HCT116 (cell line): ENCODE results near the gene INPP5E. TPM values are rescaled to one million over a fixed set of nuclear protein-coding genes. Genes with fewer than 3 reads are reported as not detected.

Experiments
- ATAC-seq: fragments of 200-7000 bp; cut with Tn5 transposase; 2 replicates; pipeline ENCODE4 v1.9.1; 2020; ENCODE audit warnings: mild to moderate bottlenecking, moderate library complexity
- BruUV-seq: library from RNA; stranded (reverse); fragments of 400-500 nt; replicated peaks from 2 replicates; lab custom pipeline; 2021; lab: Mats Ljungman, UMichigan
- CTCF ChIA-PET: fragments of 300-600 bp; sonication (Branson Sonifier 250); formaldehyde crosslinking; loops from one replicate; lab custom pipeline; 2021; ENCODE audit warnings: antibody characterized with exemption; lab: Charles Lee
- POLR2A ChIA-PET: fragments of 300-600, 350-600 bp; sonication (Branson Sonifier 250); formaldehyde crosslinking; loops from one replicate; lab custom pipeline; 2021; ENCODE audit warnings: antibody characterized with exemption; lab: Charles Lee
- RAD21 ChIA-PET, 2 experiments: fragments of 300-600 bp; sonication (Branson Sonifier 250); formaldehyde crosslinking; loops; one replicate each; lab custom pipeline; 2023; ENCODE audit warnings: low total read pairs in 2 of 2; ENCODE audit not compliant: uncharacterized antibody in 2 of 2, unreplicated experiment in 2 of 2, low non-redundant PET in 1 of 2; lab: Charles Lee
- DNase-seq: peaks from one replicate; pipeline ENCODE4 v3.0.0-alpha.2; 2010; ENCODE audit warnings: low read depth, low spot score
- H2AFZ ChIP-seq: fragments of 200-600 bp; shearing (Covaris generic), sonication (generic); 2 replicates; pipeline ENCODE4 v1.6.1; 2017; ENCODE audit warnings: low read depth, mixed run types, mixed read lengths, antibody characterized with exemption, low read length; ENCODE audit not compliant: poor library complexity, severe bottlenecking
- H3K27ac ChIP-seq: 2 replicates; pipeline ENCODE4 v1.5.1; 2012; ENCODE audit warnings: low read depth, low read length
- H3K27me3 ChIP-seq: fragments of 200-600 bp; sonication (generic); 2 replicates; pipeline ENCODE4 v1.6.1; 2016; ENCODE audit warnings: mixed run types, low read length, mixed read lengths; ENCODE audit not compliant: insufficient read depth
- H3K36me3 ChIP-seq, 2 experiments: fragments of 200-500 bp in 1 of 2; fragments of 200-600 bp in 1 of 2; sonication (Bioruptor generic) in 1 of 2; sonication (generic) in 1 of 2; 2 replicates each; pipeline versions ENCODE4 v1.5.1 to v1.6.1; 2014 to 2016; ENCODE audit warnings: low read length in 2 of 2, inconsistent platforms in 1 of 2, mixed read lengths in 1 of 2, mixed run types in 1 of 2; ENCODE audit not compliant: insufficient read depth in 2 of 2, control insufficient read depth in 1 of 2
- H3K4me1 ChIP-seq, 2 experiments: fragments of 200-600 bp in 1 of 2; sonication (generic) in 1 of 2; 2 replicates each; pipeline versions ENCODE4 v1.5.1 to v1.6.1; 2012 to 2017; ENCODE audit warnings: low read length in 2 of 2, inconsistent platforms in 1 of 2, mild to moderate bottlenecking in 1 of 2, mixed read lengths in 1 of 2, mixed run types in 1 of 2, moderate library complexity in 1 of 2; ENCODE audit not compliant: insufficient read depth in 2 of 2, control insufficient read depth in 1 of 2
- H3K4me2 ChIP-seq: fragments of 200-600 bp; sonication (generic); 2 replicates; pipeline ENCODE4 v1.6.1; 2017; ENCODE audit warnings: mixed run types, low read length, mixed read lengths
- H3K4me3 ChIP-seq, 2 experiments: fragments of 200-600 bp in 1 of 2; sonication (generic) in 1 of 2; replicated peaks in 1 of 2; 2 replicates each; pipeline ENCODE4 v1.5.1; 2011 to 2016; ENCODE audit warnings: low read length in 2 of 2, control low read depth in 1 of 2, low read depth in 1 of 2, mild to moderate bottlenecking in 1 of 2, mixed read lengths in 1 of 2, mixed run types in 1 of 2
- H3K79me2 ChIP-seq: fragments of 200-600 bp; sonication (generic); 2 replicates; pipeline ENCODE4 v1.6.1; 2017; ENCODE audit warnings: mild to moderate bottlenecking, mixed run types, low read length, moderate library complexity, mixed read lengths; ENCODE audit not compliant: insufficient read depth
- H3K9ac ChIP-seq: fragments of 200-600 bp; sonication (generic); 2 replicates; pipeline ENCODE4 v1.6.1; 2016; ENCODE audit warnings: low read length, mixed read lengths
- H3K9me2 ChIP-seq: fragments of 200-600 bp; sonication (generic), shearing (Covaris generic); 2 replicates; pipeline ENCODE4 v1.6.1; 2017; ENCODE audit warnings: mixed run types, mild to moderate bottlenecking, moderate library complexity; ENCODE audit not compliant: insufficient read depth
- H3K9me3 ChIP-seq, 2 experiments: fragments of 200-500 bp in 1 of 2; fragments of 200-600 bp in 1 of 2; sonication (Bioruptor generic) in 1 of 2; sonication (generic) in 1 of 2; 2 replicates each; pipeline ENCODE4 v1.6.1; 2014 to 2017; ENCODE audit warnings: low read length in 2 of 2, mixed read lengths in 2 of 2, inconsistent platforms in 1 of 2, low read depth in 1 of 2, mild to moderate bottlenecking in 1 of 2, mixed run types in 1 of 2, moderate library complexity in 1 of 2; ENCODE audit not compliant: control insufficient read depth in 1 of 2, insufficient read depth in 1 of 2
- H4K20me1 ChIP-seq: fragments of 200-600 bp; sonication (generic), shearing (Covaris generic); 2 replicates; pipeline ENCODE4 v1.6.1; 2017; ENCODE audit warnings: mixed run types, mild to moderate bottlenecking, moderate library complexity; ENCODE audit not compliant: insufficient read depth
- CBX3 ChIP-seq: IDR thresholded peaks from 2 replicates; pipeline ENCODE4 v1.6.1; 2012; ENCODE audit warnings: low read depth
- CTCF ChIP-seq, 3 experiments: fragments of 200-600 bp in 1 of 3; sonication (generic) in 1 of 3; IDR thresholded peaks in 2 of 3; conservative IDR thresholded peaks in 1 of 3; 2 replicates each; pipeline ENCODE4 v1.5.1; 2012 to 2017; ENCODE audit warnings: low read depth in 2 of 3, low read length in 2 of 3, antibody characterized with exemption in 1 of 3, borderline replicate concordance in 1 of 3, control low read depth in 1 of 3, mild to moderate bottlenecking in 1 of 3, mixed read lengths in 1 of 3, mixed run types in 1 of 3, moderate library complexity in 1 of 3; ENCODE audit not compliant: insufficient read depth in 1 of 3
- EZH2 ChIP-seq: fragments of 200-600 bp; sonication (generic); IDR thresholded peaks from 2 replicates; pipeline ENCODE4 v1.6.1; 2017; ENCODE audit warnings: antibody characterized with exemption, mixed run types
- EZH2phosphoT487 ChIP-seq: fragments of 200-600 bp; IDR thresholded peaks from 2 replicates; pipeline ENCODE4 v1.6.1; 2018; ENCODE audit warnings: antibody characterized with exemption, borderline replicate concordance
- MAX ChIP-seq: IDR thresholded peaks from 2 replicates; pipeline ENCODE4 v1.6.1; 2012
- POLR2AphosphoS5 ChIP-seq: IDR thresholded peaks from 2 replicates; pipeline ENCODE4 v1.6.1; 2011; ENCODE audit warnings: mild to moderate bottlenecking, low read depth, low read length, moderate library complexity
- SIN3A ChIP-seq: IDR thresholded peaks from 2 replicates; pipeline ENCODE4 v1.6.1; 2012; ENCODE audit warnings: low read depth
- SP1 ChIP-seq: IDR thresholded peaks from 2 replicates; pipeline ENCODE4 v1.6.1; 2012; ENCODE audit warnings: low read depth
- SRF ChIP-seq: IDR thresholded peaks from 2 replicates; pipeline ENCODE4 v1.6.1; 2012; ENCODE audit warnings: low read depth
- ZBTB33 ChIP-seq: IDR thresholded peaks from 2 replicates; pipeline ENCODE4 v1.6.1; 2011; ENCODE audit warnings: mild to moderate bottlenecking, low read length, moderate library complexity; ENCODE audit not compliant: insufficient replicate concordance; ENCODE audit errors: extremely low read depth
- ZNF274 ChIP-seq: fragments of 200-500 bp; sonication (Bioruptor generic); IDR thresholded peaks from 2 replicates; pipeline ENCODE4 v1.6.1; 2014; ENCODE audit warnings: mild to moderate bottlenecking, low read depth, low read length, inconsistent platforms
- intact Hi-C: fragments of 100-400 bp; cut with micrococcal nuclease; formaldehyde crosslinking; loops from 2 replicates; pipeline ENCODE4 v1.10.0; 2022
- total RNA-seq: library from RNA; stranded (reverse); gene quantifications from one replicate; pipeline ENCODE4 v1.2.1, GENCODE V29; 2021; ENCODE audit not compliant: unreplicated experiment

Gene INPP5E
- total RNA-seq, 1 experiment from 2014 or later: 23.8 TPM

GRCh38 chr9:136395345-136396218 is 44.1 kb downstream of the INPP5E start (continued):
- no peak for TF ChIP-seq CTCF (IDR thresholded peaks at IDR 0.05 in 2 of 3, conservative IDR thresholded peaks at IDR 0.05 in 1 of 3; ENCODE audit: borderline replicate concordance in 1 of 3, insufficient read depth in 1 of 3, low read depth in 2 of 3, low read length in 2 of 3)

DNA sequence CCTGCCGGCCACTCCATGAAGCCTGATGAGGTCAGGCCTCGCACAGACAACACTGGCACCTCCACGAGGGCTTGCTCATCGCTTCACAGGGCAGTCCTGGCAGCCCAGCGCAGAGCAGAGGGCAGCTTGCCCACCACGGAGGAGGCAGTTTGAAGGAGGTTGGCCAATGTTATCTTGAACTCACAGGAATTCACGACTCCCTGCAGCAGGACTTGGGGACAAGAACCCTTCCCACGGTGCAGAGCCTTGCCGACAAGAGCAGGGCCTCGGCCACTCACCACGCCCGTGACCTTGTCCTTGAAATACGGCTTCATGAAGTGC is 44.7 kb downstream of the INPP5E start:
- Histone ChIP-seq H3K9ac (no peak overlapping the region), H3K79me2 (peaks cover 60% of the 10 kb centered on the region), H4K20me1 (no peaks in the 10 kb centered on the region), H3K27ac (no peak overlapping the region)
- RAD21 ChIA-PET: no interaction called here
- POLR2A ChIA-PET: no interaction called here
- DNase-seq: no peak
- CTCF ChIA-PET: no interaction called here
- no TSS peak for BruUV-seq
- TF ChIP-seq SIN3A (no peak), ZNF274 (no peak), MAX (no peak), CBX3 (no peak), EZH2phosphoT487 (no peak), EZH2 (no peak), SRF (no peak), ZBTB33 (no peak), SP1 (no peak), CTCF (IDR thresholded peaks at IDR 0.05 in 2 of 3, conservative IDR thresholded peaks at IDR 0.05 in 1 of 3; ENCODE audit: borderline replicate concordance in 1 of 3, insufficient read depth in 1 of 3, low read depth in 2 of 3, low read length in 2 of 3) (no peak), POLR2AphosphoS5 (no peak)
- TF ChIP-seq, all 23 proteins: peak for 0
- Histone ChIP-seq H3K27me3 (no peaks in the 10 kb centered on the region), H2AFZ (no peak overlapping the region), H3K36me3 (peaks cover 45 to 61% of the 10 kb centered on the region in 2 experiments), H3K4me1 (peaks cover 7 to 9% of the 10 kb centered on the region in 2 experiments), H3K4me3 (no peak overlapping the region), H3K4me2 (no peak overlapping the region), H3K9me3 (no peaks in the 10 kb centered on the region), H3K9me2 (no peaks in the 10 kb centered on the region)
- no peak for ATAC-seq
- intact Hi-C loops: no loop called here
